ENCODE data around the gene RPL5. TPM values are rescaled to one million over a fixed set of nuclear protein-coding genes. Genes with fewer than 3 reads are reported as not detected.

RPL5 gene
- total RNA-seq, 1 donor from 2014 or later, result 787 TPM

Other genes with a start within 250 kb of the RPL5 start
- 3.5 TPM in 2 replicates for gene EVI5, start 46.9 kb upstream of the RPL5 start, total RNA-seq
- 15.1 and 15.2 TPM in 2 replicates for gene DIPK1A, start 129.4 kb downstream of the RPL5 start, total RNA-seq
- 56.1 and 64.0 TPM in 2 replicates for gene MTF2, start 247.2 kb downstream of the RPL5 start, total RNA-seq

All from T-helper 2 cell treated with Interferon-gamma antibody and Interleukin-4, amounts not matched to agents 100 ng/mL and 5 ng/mL, for 36 hours (primary cell).